Glomerular endothelial cell (primary cell): Measurements from ENCODE around the gene EDDM13. TPM values are rescaled to one million over a fixed set of nuclear protein-coding genes. Genes with fewer than 3 reads are reported as not detected.
A peak's percentile ranks its signal among the peaks of the same experiment; 100 is the strongest.
"Not testable (repeated sequence)": the region's sequence is repeated elsewhere in the genome, so short reads cannot be mapped to it uniquely, and the experiment has no call there.

ENCODE experiments used
- DNase-seq: peaks from one replicate; pipeline ENCODE4 v3.0.0-alpha.2; 2011; ENCODE audit warnings: low read depth, low spot score; ENCODE audit errors: extremely low read depth
- total RNA-seq: library from RNA; depleted of rRNA; stranded (reverse); fragments of >200 nt; gene quantifications from 2 replicates; pipeline ENCODE4 v1.2.3, GENCODE V29; 2015

The EDDM13 gene
- total RNA-seq, 1 donor from 2014 or later = 0.53 TPM

GRCh38 chr19:56294549-56294948, 22.0 kb downstream of the EDDM13 start:
- no peak for DNase-seq

DNA sequence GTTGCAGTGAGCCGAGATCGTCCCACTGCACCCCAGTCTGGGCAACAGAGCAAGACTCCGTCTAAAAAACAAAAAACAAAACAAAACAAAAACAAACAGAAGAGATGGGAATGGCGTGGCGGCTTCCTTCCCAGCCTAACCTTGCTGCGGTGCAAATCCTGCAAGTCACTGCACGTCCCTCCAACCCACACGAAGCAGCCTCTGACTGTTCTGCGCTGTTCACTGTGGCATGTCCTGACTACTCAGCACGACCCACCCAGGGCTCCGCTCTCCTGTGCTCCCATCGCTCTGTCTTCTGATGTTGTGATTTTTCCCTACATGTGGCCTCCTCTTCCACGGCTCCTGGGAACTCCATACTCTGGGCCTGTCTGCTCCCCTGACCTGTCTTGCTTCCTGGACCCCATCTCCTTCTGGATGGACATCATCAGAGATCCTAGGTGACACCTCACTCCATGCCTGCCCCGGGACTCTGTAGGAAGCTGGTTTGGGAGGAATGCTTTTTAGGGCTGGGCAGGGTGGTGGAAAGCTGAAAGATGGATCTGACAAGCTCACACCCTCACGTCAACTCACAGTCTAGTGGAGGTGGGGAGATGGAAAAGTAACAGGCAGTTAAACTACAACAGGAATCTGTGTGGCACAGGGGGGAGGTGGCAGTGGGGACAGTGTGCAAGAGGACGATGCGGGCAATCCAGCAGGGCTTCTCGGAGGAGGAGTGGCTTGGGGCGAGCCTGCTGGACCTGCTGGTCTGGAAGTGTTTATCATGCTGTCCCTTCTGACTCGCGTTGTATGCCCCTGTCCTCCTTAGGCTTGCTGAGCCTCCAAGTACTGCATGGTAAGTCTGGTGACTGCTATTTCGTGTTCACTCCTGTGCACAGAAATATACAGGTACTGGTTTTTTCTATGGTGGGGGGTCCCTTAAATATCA, 23.2 kb downstream of the EDDM13 start:
- no peak for DNase-seq

GRCh38 chr19:56297010-56297409, 24.5 kb downstream of the EDDM13 start:
- no peak for DNase-seq

GRCh38 chr19:56299688-56300087, 27.1 kb downstream of the EDDM13 start:
- no peak for DNase-seq

DNA sequence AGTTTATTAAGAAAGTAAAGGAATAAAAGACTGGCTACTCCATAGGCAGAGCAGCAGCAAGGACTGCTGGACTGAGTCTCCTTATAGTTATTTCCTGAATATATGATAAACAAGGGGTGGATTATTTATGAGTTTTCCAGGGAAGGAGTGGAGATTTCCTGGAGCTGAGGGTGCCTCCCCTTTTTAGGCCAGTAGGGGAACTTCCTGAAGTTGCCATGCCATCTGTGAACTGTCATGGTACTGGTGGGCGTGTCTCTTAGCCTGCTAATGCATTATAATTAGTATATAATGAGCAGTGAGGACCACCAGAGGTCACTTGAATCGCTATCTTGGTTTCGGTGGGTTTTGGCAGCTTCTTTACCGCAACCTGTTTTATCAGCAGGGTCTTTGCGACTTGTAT, 28.6 kb downstream of the EDDM13 start:
- no peak for DNase-seq

DNA sequence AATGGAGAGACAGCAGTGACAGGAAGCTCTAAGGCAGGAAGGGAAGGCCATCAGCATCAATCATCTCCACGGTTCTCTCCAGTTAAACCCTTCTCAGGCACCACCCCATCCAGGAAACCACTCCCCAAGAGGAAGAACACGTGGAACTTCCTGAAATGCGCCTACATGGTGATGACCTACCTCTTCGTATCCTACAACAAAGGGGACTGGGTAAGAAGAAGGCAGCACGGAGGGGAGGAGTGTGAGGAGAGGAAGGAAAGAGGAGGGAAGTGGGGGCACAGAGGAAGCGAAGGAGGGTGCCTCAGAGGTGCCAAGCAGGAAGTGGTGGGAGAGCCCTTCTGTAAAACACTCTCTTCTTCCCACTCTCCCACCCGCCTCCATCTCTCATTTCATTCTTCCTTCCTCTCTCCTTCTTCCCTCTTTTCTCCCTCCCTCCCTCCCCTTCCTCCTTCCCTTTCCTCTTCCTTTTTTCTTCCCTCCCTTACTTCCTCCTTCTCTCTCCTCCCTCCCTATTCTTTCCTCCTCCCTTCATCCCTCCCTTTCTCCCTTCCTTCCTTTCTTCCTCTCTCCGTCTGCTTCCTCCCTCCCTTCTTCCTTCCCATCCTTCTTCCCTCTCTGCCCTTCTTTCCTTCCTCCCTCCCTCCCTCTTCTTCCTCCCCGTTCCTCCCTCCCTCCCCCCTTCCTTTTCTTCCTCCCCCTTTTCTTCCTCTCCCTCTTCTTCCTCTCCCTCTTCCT, 29.5 kb downstream of the EDDM13 start:
- no peak for DNase-seq

GRCh38 chr19:56304243-56304642, 31.7 kb downstream of the EDDM13 start:
- no peak for DNase-seq

DNA sequence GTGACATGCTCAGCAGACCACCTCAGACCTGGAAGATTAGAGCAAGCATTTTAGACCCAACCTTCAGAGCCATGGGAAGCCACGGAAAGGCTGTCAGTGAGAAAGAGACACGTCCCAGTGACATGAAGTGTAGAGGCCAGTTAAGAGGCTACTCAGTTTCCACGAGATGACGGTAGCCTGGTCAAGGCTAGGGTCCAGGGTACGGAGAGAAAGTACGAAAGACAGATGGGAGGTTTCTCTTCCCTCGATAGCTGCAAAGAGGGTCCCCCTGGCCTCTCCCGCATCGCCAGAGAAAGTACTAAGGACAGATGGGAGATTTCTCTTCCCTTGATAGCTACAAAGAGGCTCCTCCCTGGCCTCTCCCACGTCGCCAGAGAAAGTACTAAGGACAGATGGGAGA, 33.5 kb downstream of the EDDM13 start:
- no peak for DNase-seq

DNA sequence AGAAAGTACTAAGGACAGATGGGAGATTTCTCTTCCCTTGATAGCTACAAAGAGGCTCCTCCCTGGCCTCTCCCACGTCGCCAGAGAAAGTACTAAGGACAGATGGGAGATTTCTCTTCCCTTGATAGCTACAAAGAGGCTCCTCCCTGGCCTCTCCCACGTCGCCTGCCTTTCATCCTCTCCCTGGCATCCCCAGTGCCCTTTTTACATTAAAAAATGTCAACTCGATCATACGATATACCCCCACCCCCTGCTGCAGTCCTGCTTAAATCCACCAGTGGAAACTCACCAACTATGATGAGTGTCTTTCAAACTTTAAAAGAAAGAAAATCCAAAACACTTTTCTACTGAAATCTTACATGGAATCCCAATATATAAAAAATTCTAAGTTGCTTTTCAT, 34.5 kb downstream of the EDDM13 start:
- DNase-seq = not testable (repeated sequence)

DNA sequence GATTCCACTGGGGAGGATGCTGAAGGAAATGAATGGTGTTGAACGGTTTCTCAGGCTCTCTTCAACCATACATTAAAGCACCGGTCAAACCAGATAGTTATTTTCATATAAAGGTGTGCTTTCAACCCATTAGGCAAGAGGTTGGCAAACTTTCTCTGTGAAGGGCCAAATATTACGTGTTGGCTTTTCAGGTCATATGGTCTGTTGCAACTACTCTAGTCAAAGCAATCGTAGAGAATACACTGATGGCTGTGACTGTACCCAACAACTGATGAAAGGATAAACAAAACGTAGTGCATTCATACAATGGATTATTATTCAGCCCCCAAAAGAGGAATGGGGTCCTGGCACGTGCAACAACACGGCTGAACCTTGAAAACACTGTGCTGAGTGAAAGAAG, 36.2 kb downstream of the EDDM13 start:
- no peak for DNase-seq

- DNase-seq = no peak
These were observed 37.1 kb downstream of the EDDM13 start for GRCh38 chr19:56309511-56310185.

- no peak for DNase-seq
These were observed 37.9 kb downstream of the EDDM13 start for GRCh38 chr19:56310462-56310861.

- DNase-seq = no peak
These were observed 39.8 kb downstream of the EDDM13 start for GRCh38 chr19:56312342-56312741.

- DNase-seq = no peak
These were observed 40.5 kb downstream of the EDDM13 start for GRCh38 chr19:56312787-56313657.

- DNase-seq = no peak
These were observed 41.5 kb downstream of the EDDM13 start for GRCh38 chr19:56314018-56314380.

- peak; percentile 68 for DNase-seq
These were observed 42.0 kb downstream of the EDDM13 start, which contains the start of gene ZSCAN5A for GRCh38 chr19:56314381-56315076. Gene ZSCAN5A (minus strand): TSS chr19:56314839. CDS start chr19:56225046, 89,793 bp downstream.

- DNase-seq = peak; percentile 98
These were observed 42.7 kb downstream of the EDDM13 start for GRCh38 chr19:56315077-56315828.

DNA sequence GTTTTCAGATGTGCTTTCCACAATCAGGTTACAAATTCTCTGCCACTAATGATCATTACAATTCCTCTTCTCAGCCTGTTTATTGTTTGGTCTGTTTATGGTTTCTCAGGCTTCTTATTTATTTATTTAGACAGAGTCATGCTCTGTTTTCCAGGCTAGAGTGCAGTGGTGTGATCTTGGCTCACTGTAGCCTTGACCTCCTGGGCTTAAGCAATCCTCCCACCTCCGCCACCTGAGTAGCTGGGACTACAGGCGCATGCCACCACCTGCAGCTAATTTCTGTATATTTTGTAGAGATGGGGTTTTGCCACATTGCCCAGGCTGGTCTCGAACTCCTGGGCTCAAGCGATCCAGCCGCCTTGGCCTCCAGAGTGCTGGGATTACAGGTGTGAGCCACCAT, 44.2 kb downstream of the EDDM13 start:
- DNase-seq = no peak

DNA sequence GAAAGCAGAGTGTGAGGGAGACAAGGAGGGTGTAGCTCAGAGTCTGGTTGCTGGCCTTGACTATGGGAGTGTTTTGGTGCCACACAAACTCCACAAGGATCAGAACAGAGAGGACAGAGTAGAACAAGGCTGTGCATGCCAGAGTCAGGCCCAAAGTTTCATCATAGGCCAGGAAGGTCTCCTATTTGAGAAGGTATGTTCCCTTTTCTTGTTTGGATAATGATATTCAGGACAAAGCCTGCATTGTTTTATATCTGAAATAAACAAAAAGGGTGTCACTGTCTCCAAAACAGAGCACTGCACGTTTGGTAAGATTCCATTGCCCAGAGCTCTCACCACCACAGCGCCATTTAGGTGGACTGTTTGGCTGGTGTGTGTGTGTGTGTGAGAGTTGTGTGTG, 45.2 kb downstream of the EDDM13 start:
- DNase-seq = no peak
